ENCODE data around the gene EXOC6B.

Gene EXOC6B

DNA sequence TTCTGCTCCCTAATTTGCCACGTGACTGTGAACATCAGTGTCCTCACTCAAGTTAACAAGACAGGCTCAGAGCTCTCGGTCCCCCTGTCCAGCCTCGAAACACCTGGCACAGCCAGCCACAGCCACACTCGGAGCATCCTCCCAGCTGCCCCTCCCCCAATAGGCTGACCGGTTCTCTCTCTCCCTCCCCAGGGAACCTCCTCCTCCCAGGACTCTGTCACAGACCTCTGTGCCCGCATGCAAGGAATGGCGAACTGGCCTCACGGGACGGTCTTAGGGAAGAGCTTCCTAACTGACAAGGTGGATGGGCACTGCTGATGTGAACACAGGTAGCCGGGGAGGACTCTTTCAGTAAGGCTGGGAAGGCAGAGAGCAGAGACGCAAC lies 697.0 kb downstream of the EXOC6B start:
- Histone ChIP-seq H3K9ac (ENCODE audit: low read depth, low read length, poor library complexity, severe bottlenecking) (no peak overlapping the region), H2AFZ (ENCODE audit: low read length) (no peak overlapping the region), H3K9me2 (replicated peaks; ENCODE audit: low read depth, low read length) (no peaks in the 10 kb centered on the region), H3K4me2 (ENCODE audit: low read depth, low read length, poor library complexity, severe bottlenecking) (no peak overlapping the region), H3K9me3 (ENCODE audit: insufficient read depth, low read depth, low read length) (no peaks in the 10 kb centered on the region), H3K79me2 (ENCODE audit: insufficient read depth, low read length) (no peaks in the 10 kb centered on the region), H3K27me3 (ENCODE audit: insufficient read depth, low read length, poor library complexity, severe bottlenecking) (no peaks in the 10 kb centered on the region), H3K4me1 (ENCODE audit: insufficient read depth, low read length, poor library complexity, severe bottlenecking) (no peaks in the 10 kb centered on the region), H3K4me3 (ENCODE audit: low read length, poor library complexity, severe bottlenecking) (no peak overlapping the region), H4K20me1 (ENCODE audit: insufficient read depth, low read length, poor library complexity, severe bottlenecking) (no peaks in the 10 kb centered on the region), H3K36me3 (ENCODE audit: insufficient read depth, low read length) (no peaks in the 10 kb centered on the region), H3F3A (ENCODE audit: low read depth) (no peaks in the 10 kb centered on the region)
- no peak for TF ChIP-seq EZH2phosphoT487 (IDR thresholded peaks at IDR 0.05; ENCODE audit: borderline replicate concordance)
- TF ChIP-seq, protein P1, sequence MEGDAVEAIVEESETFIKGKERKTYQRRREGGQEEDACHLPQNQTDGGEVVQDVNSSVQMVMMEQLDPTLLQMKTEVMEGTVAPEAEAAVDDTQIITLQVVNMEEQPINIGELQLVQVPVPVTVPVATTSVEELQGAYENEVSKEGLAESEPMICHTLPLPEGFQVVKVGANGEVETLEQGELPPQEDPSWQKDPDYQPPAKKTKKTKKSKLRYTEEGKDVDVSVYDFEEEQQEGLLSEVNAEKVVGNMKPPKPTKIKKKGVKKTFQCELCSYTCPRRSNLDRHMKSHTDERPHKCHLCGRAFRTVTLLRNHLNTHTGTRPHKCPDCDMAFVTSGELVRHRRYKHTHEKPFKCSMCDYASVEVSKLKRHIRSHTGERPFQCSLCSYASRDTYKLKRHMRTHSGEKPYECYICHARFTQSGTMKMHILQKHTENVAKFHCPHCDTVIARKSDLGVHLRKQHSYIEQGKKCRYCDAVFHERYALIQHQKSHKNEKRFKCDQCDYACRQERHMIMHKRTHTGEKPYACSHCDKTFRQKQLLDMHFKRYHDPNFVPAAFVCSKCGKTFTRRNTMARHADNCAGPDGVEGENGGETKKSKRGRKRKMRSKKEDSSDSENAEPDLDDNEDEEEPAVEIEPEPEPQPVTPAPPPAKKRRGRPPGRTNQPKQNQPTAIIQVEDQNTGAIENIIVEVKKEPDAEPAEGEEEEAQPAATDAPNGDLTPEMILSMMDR (conservative IDR thresholded peaks at IDR 0.05; ENCODE audit: low read length): no peak

DNA sequence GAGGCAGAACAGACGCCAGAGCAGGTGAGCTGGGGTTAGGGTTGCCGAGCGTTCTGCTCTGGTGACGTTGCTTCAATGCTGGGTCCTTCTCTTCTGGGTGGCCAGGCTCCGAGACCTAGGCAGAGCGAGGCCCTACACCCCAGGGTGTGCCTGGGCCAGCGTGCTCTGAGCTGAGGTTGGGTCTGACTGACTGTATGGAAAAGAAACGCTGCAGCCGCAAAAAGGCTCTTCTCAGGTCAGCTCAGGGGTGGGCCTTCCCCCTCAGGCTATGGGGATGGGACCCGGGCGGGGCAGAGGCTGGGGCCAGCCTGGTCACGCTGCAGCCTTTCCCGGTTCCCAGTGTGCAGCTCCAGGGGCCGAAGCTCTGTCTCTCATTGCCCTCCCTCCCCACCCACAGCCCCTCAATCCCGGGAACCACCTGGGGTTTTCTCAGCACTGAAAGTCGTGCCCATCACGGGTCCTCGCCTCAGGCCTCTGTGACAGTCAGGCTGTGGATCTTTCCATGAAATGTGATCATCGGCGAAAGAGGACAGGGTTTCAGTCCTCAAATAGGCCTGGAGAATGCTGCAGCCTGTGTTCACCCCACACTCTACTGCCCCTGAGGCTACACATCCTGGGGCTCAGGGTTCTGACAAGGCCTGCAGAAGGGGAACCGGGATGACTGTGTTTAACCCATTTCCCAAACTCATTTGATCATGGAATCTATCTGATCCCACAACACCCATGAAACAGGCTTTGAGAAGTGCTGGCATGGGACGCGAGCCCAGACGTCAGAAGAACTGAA lies 697.6 kb downstream of the EXOC6B start:
- no peaks in the 10 kb centered on the region for H3K27me3 ChIP-seq (ENCODE audit: insufficient read depth, low read length, poor library complexity, severe bottlenecking)
- H4K20me1 ChIP-seq (ENCODE audit: insufficient read depth, low read length, poor library complexity, severe bottlenecking): no peaks in the 10 kb centered on the region
- H3K36me3 ChIP-seq (ENCODE audit: insufficient read depth, low read length): no peaks in the 10 kb centered on the region
- H2AFZ ChIP-seq (ENCODE audit: low read length): no peak overlapping the region
- no peak overlapping the region for H3K9ac ChIP-seq (ENCODE audit: low read depth, low read length, poor library complexity, severe bottlenecking)
- TF ChIP-seq, protein P1 (conservative IDR thresholded peaks at IDR 0.05; ENCODE audit: low read length): no peak
- no peak for TF ChIP-seq EZH2phosphoT487 (IDR thresholded peaks at IDR 0.05; ENCODE audit: borderline replicate concordance)
- no peak overlapping the region for H3K4me3 ChIP-seq (ENCODE audit: low read length, poor library complexity, severe bottlenecking)
- no peak overlapping the region for H3K4me2 ChIP-seq (ENCODE audit: low read depth, low read length, poor library complexity, severe bottlenecking)
- no peaks in the 10 kb centered on the region for H3K9me3 ChIP-seq (ENCODE audit: insufficient read depth, low read depth, low read length)
- no peaks in the 10 kb centered on the region for H3K4me1 ChIP-seq (ENCODE audit: insufficient read depth, low read length, poor library complexity, severe bottlenecking)
- no peaks in the 10 kb centered on the region for H3K9me2 ChIP-seq (replicated peaks; ENCODE audit: low read depth, low read length)
- no peaks in the 10 kb centered on the region for H3K79me2 ChIP-seq (ENCODE audit: insufficient read depth, low read length)
- H3F3A ChIP-seq (ENCODE audit: low read depth): no peaks in the 10 kb centered on the region

DNA sequence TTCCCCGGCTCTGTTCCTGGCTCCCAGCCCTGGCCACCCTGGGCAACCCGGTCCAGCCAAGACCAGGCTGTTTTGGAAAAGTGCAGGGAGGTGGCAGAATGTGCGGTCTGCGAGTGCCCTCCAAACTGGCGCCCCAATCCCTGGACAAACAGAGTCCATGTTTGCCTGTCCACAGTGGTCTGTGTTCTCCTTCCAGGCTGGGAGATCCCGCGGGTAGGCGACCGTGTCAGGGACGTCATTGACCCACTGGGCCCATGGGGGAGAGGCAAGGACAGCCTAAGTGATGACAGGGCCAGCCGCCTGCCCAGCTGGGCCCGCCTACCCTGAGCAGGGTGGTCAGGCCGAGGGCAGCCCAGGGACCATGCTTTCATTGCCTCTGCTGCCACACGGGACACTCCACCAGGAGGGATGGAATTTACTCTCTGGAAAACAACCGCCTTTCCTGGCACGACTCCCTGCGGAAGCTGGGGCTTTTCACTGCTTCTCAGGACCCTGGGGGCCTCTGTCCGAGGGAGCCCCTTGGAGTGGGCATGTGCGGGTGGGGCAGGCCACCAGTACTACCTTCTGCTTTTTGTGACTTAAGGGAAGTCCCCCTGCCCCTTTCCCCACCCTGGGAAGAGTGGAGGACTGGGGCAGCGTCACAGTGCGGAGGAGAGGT lies 698.3 kb downstream of the EXOC6B start:
- Histone ChIP-seq H3K9me2 (replicated peaks; ENCODE audit: low read depth, low read length) (no peaks in the 10 kb centered on the region), H3K36me3 (ENCODE audit: insufficient read depth, low read length) (no peaks in the 10 kb centered on the region), H3K4me1 (ENCODE audit: insufficient read depth, low read length, poor library complexity, severe bottlenecking) (no peaks in the 10 kb centered on the region), H3K27me3 (ENCODE audit: insufficient read depth, low read length, poor library complexity, severe bottlenecking) (no peaks in the 10 kb centered on the region), H3K9me3 (ENCODE audit: insufficient read depth, low read depth, low read length) (no peaks in the 10 kb centered on the region), H4K20me1 (ENCODE audit: insufficient read depth, low read length, poor library complexity, severe bottlenecking) (no peaks in the 10 kb centered on the region), H3F3A (ENCODE audit: low read depth) (no peaks in the 10 kb centered on the region), H3K4me2 (ENCODE audit: low read depth, low read length, poor library complexity, severe bottlenecking) (no peak overlapping the region), H3K79me2 (ENCODE audit: insufficient read depth, low read length) (no peaks in the 10 kb centered on the region), H3K9ac (ENCODE audit: low read depth, low read length, poor library complexity, severe bottlenecking) (no peak overlapping the region), H3K4me3 (ENCODE audit: low read length, poor library complexity, severe bottlenecking) (no peak overlapping the region), H2AFZ (ENCODE audit: low read length) (no peak overlapping the region)
- TF ChIP-seq EZH2phosphoT487 (IDR thresholded peaks at IDR 0.05; ENCODE audit: borderline replicate concordance): no peak
- TF ChIP-seq, protein P1 (conservative IDR thresholded peaks at IDR 0.05; ENCODE audit: low read length): no peak
